HS-5 (cell line): Measurements from ENCODE around the gene TNIK.

ENCODE experiments used
- DNase-seq: peaks from one replicate; pipeline ENCODE4 v3.0.0-alpha.2; 2012; ENCODE audit warnings: low read depth

Gene TNIK

DNA sequence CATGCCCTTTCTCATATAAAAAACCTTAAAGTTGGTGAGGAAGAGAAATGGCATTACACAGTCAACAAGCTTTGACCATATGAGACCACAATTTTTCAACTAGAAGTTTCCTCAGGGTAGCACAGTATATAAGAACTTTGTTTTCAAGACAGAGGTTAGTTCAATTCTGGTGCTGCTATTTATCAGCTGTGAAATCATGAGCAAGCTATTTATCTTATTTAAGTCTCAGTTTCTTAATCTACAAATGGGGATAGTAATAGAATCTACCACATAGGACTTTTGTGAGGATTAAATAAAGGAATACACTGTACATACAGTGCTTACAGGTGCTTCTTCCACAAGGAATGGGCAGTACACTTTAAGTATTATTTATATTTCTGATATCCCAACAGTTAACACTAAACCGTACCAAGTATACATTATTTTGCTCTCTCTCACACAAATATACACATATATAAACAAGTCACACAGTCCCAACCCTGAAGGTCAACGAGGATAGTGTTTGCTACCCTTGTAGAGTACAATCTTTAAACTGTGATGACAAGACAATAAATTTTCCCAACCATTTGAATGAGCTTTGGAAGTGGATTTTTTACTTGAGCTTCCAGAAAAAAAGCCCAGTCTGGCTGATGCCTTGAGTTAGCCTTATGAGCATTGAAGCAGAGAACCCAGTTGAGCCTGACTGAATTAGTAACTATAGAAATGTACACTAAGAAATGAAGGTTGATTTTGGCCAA, 178.8 kb downstream of the TNIK start:
- no peak for DNase-seq

- DNase-seq = no peak
Measured at GRCh38 chr3:171279972-171280371, 180.2 kb downstream of the TNIK start.

DNA sequence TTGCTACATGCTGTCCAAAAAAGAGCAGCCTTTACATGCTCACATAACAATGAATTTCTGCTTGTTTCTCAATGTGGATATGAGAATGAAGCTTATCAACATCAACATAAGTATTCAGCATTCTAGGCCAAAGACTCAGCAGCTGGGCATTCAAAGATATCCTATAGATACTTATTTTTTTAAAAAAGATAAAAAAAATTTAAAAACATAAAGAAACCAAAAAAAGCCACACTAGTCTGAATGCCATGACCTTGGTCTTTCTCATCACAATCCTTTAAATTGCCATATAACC, 182.0 kb downstream of the TNIK start:
- no peak for DNase-seq

DNA sequence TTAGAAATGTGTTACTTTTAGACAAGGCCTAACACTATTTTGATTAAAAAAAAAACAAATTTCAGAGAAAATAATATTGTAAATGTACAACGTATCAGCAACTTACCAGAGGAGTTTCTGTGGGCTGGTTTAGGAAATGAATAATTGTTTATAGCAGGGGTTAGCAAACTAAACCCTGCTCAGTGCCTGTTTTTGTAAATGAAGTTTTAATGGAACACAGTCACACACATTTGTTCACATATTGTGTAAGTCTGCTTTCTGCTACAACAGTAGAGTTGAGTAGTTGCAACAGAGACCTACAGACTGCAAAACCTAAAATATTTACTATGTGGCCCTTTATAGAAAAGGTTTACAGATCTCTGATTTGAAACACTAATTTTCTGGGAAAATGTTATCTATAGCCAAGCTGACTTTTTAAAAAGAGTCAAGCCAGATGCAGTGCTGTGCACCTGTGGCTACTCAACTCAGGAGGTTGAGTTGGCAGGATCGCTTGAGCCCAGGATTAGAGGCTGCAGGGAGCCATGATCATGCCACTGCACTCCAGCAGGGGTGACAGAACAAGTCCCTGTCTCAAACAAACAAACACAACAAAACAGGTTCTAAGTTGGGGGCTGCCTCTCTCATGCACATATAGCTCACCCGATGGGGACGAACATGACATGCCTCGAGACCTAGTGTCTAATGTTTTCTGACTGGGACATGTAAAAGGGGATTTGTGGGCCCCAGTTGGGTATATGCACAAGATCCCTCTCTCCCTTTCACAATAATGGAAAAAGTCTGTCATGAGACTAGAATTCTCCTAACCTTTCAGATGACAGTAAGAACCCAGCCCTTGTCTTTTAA, 182.5 kb downstream of the TNIK start:
- DNase-seq = no peak

DNA sequence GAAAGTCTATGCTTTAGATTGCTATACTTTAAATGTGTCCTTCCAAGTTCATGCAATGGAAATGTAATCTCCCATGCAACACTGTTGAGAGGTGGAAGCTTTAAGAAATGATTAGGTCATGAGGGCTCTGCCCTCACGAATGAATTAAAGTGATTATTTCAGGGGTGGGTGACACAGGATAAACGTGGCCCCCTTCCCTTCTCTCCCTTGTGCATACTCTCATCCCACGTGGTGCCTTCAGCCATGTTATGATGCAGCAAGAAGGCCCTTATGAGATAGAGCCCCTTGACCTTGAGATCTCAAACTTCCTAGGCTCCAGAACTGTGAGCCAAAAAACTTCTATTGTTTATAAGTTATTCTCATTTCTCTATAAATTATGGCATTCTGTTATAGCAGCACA, 183.3 kb downstream of the TNIK start:
- no peak for DNase-seq

GRCh38 chr3:171274222-171274621, 186.0 kb downstream of the TNIK start:
- no peak for DNase-seq

DNA sequence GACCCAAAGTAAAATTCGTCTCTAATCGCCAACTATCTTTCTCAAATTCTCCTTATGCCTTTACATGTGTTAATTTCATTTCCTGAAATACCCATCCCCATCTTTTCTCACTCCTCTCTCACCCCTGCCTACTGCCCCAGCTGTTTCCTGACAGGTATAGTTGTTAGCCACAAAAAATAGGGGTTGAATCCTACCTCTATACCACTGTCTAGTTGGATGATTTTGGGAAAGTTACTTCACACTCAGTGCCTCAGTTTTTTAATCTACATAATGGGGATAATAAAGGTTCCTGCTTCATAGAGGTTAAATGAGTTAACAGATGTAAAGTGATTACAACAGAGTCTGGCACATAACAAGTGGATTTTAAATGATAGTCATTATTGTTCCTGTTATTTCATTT, 189.7 kb downstream of the TNIK start:
- no peak for DNase-seq

GRCh38 chr3:171269542-171269941, 190.7 kb downstream of the TNIK start:
- DNase-seq = no peak

DNA sequence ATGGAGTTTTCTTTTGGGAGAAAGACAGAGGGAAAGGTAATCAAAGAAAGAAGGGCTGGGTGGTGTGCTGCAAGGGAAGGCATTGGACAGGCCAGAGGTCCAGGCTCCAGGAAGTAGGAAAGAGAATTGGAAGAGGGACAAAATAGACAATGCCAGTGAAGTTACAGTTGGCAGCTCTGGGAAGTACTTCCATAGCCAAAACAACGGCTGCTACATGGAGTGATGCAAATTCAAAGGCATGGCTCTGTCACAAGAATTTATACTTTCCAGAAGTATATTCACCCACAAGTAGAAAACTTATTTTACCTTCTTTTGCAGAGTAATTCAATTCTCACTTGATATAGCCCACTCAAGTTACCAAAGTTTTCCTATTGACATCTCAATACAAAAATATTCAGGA, 191.5 kb downstream of the TNIK start:
- DNase-seq = no peak

DNA sequence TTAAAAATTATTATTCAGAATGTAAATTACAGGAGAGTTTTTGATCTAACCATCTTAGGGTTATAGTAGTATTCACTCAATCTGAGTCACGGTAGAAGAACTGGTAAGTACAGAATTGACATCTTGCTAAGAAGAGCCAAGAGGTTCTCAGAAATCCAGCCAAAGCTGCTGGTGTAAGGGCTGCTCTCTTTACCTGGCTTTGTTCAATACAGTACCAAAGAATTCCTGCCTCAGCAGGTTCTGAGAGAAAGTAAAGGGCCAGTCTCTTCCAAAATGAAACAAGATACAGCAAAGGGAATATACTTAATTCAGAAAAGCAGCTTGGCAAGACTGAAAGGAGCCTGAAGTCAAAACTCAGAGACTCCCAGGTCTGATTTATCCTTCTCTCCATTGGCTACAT, 193.1 kb downstream of the TNIK start:
- DNase-seq = no peak

GRCh38 chr3:171266740-171267073, 193.5 kb downstream of the TNIK start:
- no peak for DNase-seq

GRCh38 chr3:171266034-171266739, 194.0 kb downstream of the TNIK start:
- DNase-seq = no peak

DNA sequence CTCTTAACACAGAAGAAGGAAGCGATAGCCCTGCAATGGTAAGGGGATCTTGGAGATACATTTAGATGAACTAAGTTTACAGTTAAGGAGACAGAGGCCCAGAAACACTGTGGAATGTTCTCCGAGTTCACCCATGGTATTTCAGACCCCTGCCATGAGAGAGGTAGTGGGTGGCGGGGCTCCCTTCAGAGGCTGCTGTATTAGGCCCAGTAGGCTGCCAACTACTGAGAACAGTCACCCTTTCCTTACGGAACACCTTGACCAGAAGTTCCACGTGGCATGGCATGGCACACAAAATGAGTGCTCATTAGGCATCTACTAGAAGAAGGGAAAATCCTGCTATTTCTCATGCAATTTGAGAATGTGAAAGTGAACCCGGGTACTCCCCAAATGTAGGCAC, 195.4 kb downstream of the TNIK start:
- DNase-seq = no peak

DNA sequence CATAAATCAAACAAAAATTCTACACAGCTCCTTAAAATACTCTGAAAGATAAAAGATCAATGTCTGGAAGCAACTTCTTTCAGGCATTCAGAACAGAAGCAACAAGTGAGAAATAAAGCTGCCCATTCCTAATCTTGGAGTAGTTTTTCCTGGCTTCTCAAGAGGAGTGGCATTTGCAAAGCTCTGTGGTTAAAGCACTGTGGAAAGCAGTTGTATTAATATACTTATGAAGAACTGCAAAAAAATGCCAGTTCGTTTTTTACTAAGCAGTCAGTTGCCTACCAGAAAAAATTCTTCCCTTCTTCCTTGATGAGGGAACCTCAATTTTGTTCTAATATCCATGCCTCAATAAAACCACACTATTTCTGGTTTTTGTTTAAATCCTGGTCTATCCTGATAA, 197.8 kb downstream of the TNIK start:
- DNase-seq = no peak

- DNase-seq = no peak
Measured at GRCh38 chr3:171261487-171261886, 198.7 kb downstream of the TNIK start.

- DNase-seq = no peak
Measured at GRCh38 chr3:171260899-171261298, 199.3 kb downstream of the TNIK start.

GRCh38 chr3:171260466-171260865, 199.7 kb downstream of the TNIK start:
- DNase-seq = no peak

GRCh38 chr3:171258316-171258715, 201.9 kb downstream of the TNIK start:
- no peak for DNase-seq

GRCh38 chr3:171257251-171258203, 202.7 kb downstream of the TNIK start:
- no peak for DNase-seq

- DNase-seq = no peak
Measured at GRCh38 chr3:171256445-171257250, 203.6 kb downstream of the TNIK start.

DNA sequence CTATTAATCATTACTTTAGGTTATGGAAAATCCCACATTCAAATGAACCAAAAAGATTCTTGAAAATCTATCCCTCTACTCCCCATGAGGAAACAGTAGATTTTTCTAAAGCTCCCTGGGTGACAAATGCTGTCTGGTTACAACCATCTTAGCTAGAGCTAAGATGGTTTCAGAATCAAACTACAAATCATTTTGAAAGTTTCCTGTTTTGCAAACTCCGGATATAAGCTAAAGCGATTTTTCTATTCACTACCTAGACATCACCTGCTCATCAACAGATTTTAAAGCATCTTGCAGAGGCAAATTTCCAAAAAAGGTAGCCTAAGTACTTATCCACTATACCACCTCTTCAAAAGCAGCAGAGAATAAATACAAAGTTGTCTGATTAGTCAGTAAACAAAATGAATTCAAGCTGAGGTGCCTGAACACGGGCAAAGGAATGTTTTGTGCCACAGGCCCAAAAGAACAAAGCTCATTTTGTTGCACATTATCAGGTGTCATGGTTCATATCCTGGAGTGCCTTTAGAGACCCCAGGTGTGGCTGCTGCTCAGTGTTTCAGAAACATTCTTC, 204.9 kb downstream of the TNIK start:
- no peak for DNase-seq
